GM23338 (cell line): ENCODE data around the gene TRIO. TPM values are rescaled to one million over a fixed set of nuclear protein-coding genes. Genes with fewer than 3 reads are reported as not detected.

ENCODE experiments used
- ATAC-seq: fragments of 200-7000 bp; cut with Tn5 transposase; 3 replicates; pipeline ENCODE4 v1.9.1; 2020
- DNase-seq: peaks from one replicate; pipeline ENCODE4 v3.0.0-alpha.2; 2015; ENCODE audit warnings: low spot score
- H2AFZ ChIP-seq: fragments of 200-600 bp; sonication (generic); 2 replicates; pipeline ENCODE4 v1.8.0; 2016; ENCODE audit warnings: antibody characterized with exemption, mild to moderate bottlenecking, moderate library complexity
- H3F3A ChIP-seq: fragments of 200-600 bp; sonication (generic); replicated peaks from 2 replicates; pipeline ENCODE4 v1.8.0; 2017; ENCODE audit warnings: antibody characterized with exemption, mixed run types, low read depth
- H3K27ac ChIP-seq: fragments of 200-600 bp; sonication (generic); 2 replicates; pipeline ENCODE4 v1.6.1; 2016; ENCODE audit warnings: low read depth
- H3K27me3 ChIP-seq: fragments of 200-600 bp; sonication (generic); 2 replicates; pipeline ENCODE4 v1.8.0; 2016; ENCODE audit warnings: mild to moderate bottlenecking, mixed run types, moderate library complexity; ENCODE audit not compliant: insufficient read depth
- H3K36me3 ChIP-seq: fragments of 200-600 bp; sonication (generic); 2 replicates; pipeline ENCODE4 v1.8.0; 2016; ENCODE audit warnings: mild to moderate bottlenecking; ENCODE audit not compliant: insufficient read depth
- H3K4me1 ChIP-seq: fragments of 200-600 bp; sonication (generic); 2 replicates; pipeline ENCODE4 v1.8.0; 2016; ENCODE audit warnings: mild to moderate bottlenecking, moderate library complexity; ENCODE audit not compliant: insufficient read depth
- H3K4me2 ChIP-seq: fragments of 200-600 bp; sonication (generic); 2 replicates; pipeline ENCODE4 v1.7.1; 2017; ENCODE audit warnings: mixed run types
- H3K4me3 ChIP-seq: fragments of 200-600 bp; sonication (generic); 2 replicates; pipeline ENCODE4 v1.6.1; 2016; ENCODE audit warnings: mixed run types
- H3K79me2 ChIP-seq: fragments of 200-600 bp; sonication (generic); replicated peaks from 2 replicates; pipeline ENCODE4 v1.8.0; 2017; ENCODE audit warnings: mild to moderate bottlenecking; ENCODE audit not compliant: insufficient read depth
- H3K9me2 ChIP-seq: fragments of 200-600 bp; sonication (generic); 2 replicates; pipeline ENCODE4 v1.8.0; 2017; ENCODE audit not compliant: insufficient read depth
- H4K20me1 ChIP-seq: fragments of 200-600 bp; sonication (generic); replicated peaks from 2 replicates; pipeline ENCODE4 v1.8.0; 2017; ENCODE audit warnings: mild to moderate bottlenecking; ENCODE audit not compliant: insufficient read depth
- H3K27ac Mint-ChIP-seq: 2 replicates; pipeline ENCODE4 v1.8.0; 2020; ENCODE audit warnings: inconsistent platforms, mild to moderate bottlenecking, moderate library complexity, mixed read lengths
- H3K27me3 Mint-ChIP-seq: 3 replicates; pipeline ENCODE4 v1.8.0; 2022; ENCODE audit warnings: low read depth, mild to moderate bottlenecking, moderate library complexity, mixed read lengths, inconsistent platforms; ENCODE audit not compliant: insufficient read depth, poor library complexity
- H3K36me3 Mint-ChIP-seq: 3 replicates; pipeline ENCODE4 v1.8.0; 2021; ENCODE audit warnings: low read depth, mild to moderate bottlenecking, inconsistent platforms, moderate library complexity, mixed read lengths
- H3K4me1 Mint-ChIP-seq: 3 replicates; pipeline ENCODE4 v1.8.0; 2020; ENCODE audit warnings: mild to moderate bottlenecking, inconsistent platforms, mixed read lengths
- H3K4me3 Mint-ChIP-seq: 3 replicates; pipeline ENCODE4 v1.8.0; 2021; ENCODE audit warnings: moderate library complexity, mild to moderate bottlenecking, inconsistent platforms, mixed read lengths
- H3K9me3 Mint-ChIP-seq: 3 replicates; pipeline ENCODE4 v1.8.0; 2020; ENCODE audit warnings: moderate library complexity, mild to moderate bottlenecking, inconsistent platforms, mixed read lengths
- CREB1 ChIP-seq: fragments of 250-450 bp; sonication (Bioruptor Pico); IDR thresholded peaks from 2 replicates; pipeline ENCODE4 v1.5.0; 2020; ENCODE audit warnings: low read depth, mild to moderate bottlenecking, moderate library complexity
- CTCF ChIP-seq, 2 experiments: fragments of 200-600 bp in 1 of 2; sonication (generic) in 1 of 2; conservative IDR thresholded peaks; 2 replicates each; pipeline versions ENCODE4 v1.5.1 to v1.6.1; 2016 to 2017; ENCODE audit warnings: antibody characterized with exemption in 2 of 2, low read depth in 2 of 2, mild to moderate bottlenecking in 2 of 2, moderate library complexity in 1 of 2
- ETS1 ChIP-seq: IDR thresholded peaks from 2 replicates; pipeline ENCODE4 v1.6.1; 2016; ENCODE audit warnings: antibody characterized with exemption
- EZH2 ChIP-seq: fragments of 200-600 bp; sonication (generic); IDR thresholded peaks from one replicate; pipeline ENCODE4 v1.8.0; 2017; ENCODE audit warnings: antibody characterized with exemption, mild to moderate bottlenecking, low read depth; ENCODE audit not compliant: unreplicated experiment
- EZH2phosphoT487 ChIP-seq: fragments of 200-600 bp; sonication (generic); IDR thresholded peaks from one replicate; pipeline ENCODE4 v1.8.1; 2018; ENCODE audit warnings: antibody characterized with exemption; ENCODE audit not compliant: unreplicated experiment
- JUNB ChIP-seq: IDR thresholded peaks from one replicate; pipeline ENCODE4 v1.6.1; 2016; ENCODE audit warnings: antibody characterized with exemption; ENCODE audit not compliant: unreplicated experiment
- NANOG ChIP-seq: IDR thresholded peaks from 2 replicates; pipeline ENCODE4 v1.6.1; 2016; ENCODE audit warnings: antibody characterized with exemption, borderline replicate concordance
- POLR2AphosphoS5 ChIP-seq: IDR thresholded peaks from 2 replicates; pipeline ENCODE4 v1.6.1; 2016; ENCODE audit warnings: antibody characterized with exemption, low read depth
- REST ChIP-seq: IDR thresholded peaks from one replicate; pipeline ENCODE4 v1.6.1; 2018; ENCODE audit warnings: antibody characterized with exemption; ENCODE audit not compliant: unreplicated experiment
- STAT1 ChIP-seq: IDR thresholded peaks from one replicate; pipeline ENCODE4 v1.6.1; 2016; ENCODE audit warnings: antibody characterized with exemption; ENCODE audit not compliant: unreplicated experiment
- ZNF114 ChIP-seq: fragments of 250-450 bp; sonication (Bioruptor Pico); IDR thresholded peaks from 2 replicates; pipeline ENCODE4 v1.5.0; 2020; ENCODE audit warnings: mild to moderate bottlenecking, moderate library complexity
- ZNF331 ChIP-seq: fragments of 250-450 bp; sonication (Bioruptor Pico); IDR thresholded peaks from 2 replicates; pipeline ENCODE4 v1.5.0; 2020; ENCODE audit warnings: low read depth, mild to moderate bottlenecking, moderate library complexity
- ZNF462 ChIP-seq: fragments of 250-450 bp; sonication (Bioruptor Pico); IDR thresholded peaks from 2 replicates; pipeline ENCODE4 v1.5.0; 2020; ENCODE audit warnings: mild to moderate bottlenecking, moderate library complexity
- polyA plus RNA-seq: library from polyadenylated mRNA; unstranded; fragments of >200 nt; fragmentation: Nextera tagmentation; extraction: Ambion mirVana; gene quantifications from 2 replicates; pipeline ENCODE4 v1.2.1, GENCODE V29; 2016
- total RNA-seq: library from RNA; depleted of rRNA; stranded (reverse); fragments of >200 nt; shearing (Covaris generic); gene quantifications from 2 replicates; pipeline ENCODE4 v1.2.3, GENCODE V29; 2014

TRIO gene
- total and polyA plus RNA-seq, 2 experiments from 2014 or later: 13.8 to 113 TPM

GRCh38 chr5:14402424-14402823, 259.3 kb downstream of the TRIO start:
- no peak overlapping the region for H3K4me3 ChIP-seq
- H3F3A ChIP-seq: no peaks in the 10 kb centered on the region
- H3K27ac ChIP-seq: no peak overlapping the region
- DNase-seq (no peak), ATAC-seq (no peak)
- H3K27me3 ChIP-seq: no peaks in the 10 kb centered on the region
- 0 out of 2 replicates have a peak, but pooled peaks cover 3% of the 10 kb centered on the region for H3K79me2 ChIP-seq
- no peak overlapping the region for H3K27ac Mint-ChIP-seq
- H3K4me3 Mint-ChIP-seq: no peak overlapping the region
- no peaks in the 10 kb centered on the region; the same call in 1 of the 2 replicates for H4K20me1 ChIP-seq
- no peak overlapping the region for H3K4me2 ChIP-seq
- H3K4me1 ChIP-seq: no peaks in the 10 kb centered on the region
- peaks cover 70% of the 10 kb centered on the region for H3K36me3 Mint-ChIP-seq
- H3K9me3 Mint-ChIP-seq: peaks cover 6% of the 10 kb centered on the region; the same call in 1 of the 3 replicates
- H3K9me2 ChIP-seq: no peaks in the 10 kb centered on the region
- H2AFZ ChIP-seq: no peak overlapping the region
- H3K27me3 Mint-ChIP-seq: peaks cover 5% of the 10 kb centered on the region
- TF ChIP-seq NANOG (no peak), ETS1 (no peak), CTCF (conservative IDR thresholded peaks at IDR 0.05; ENCODE audit: low read depth in 2 of 2) (no peak), CREB1 (CRISPR knock-in tag) (no peak), ZNF462 (CRISPR knock-in tag) (no peak), ZNF114 (CRISPR knock-in tag) (no peak), POLR2AphosphoS5 (no peak), EZH2 (no peak), EZH2phosphoT487 (no peak), STAT1 (no peak), ZNF331 (CRISPR knock-in tag) (no peak), JUNB (no peak), REST (no peak)
- H3K4me1 Mint-ChIP-seq: peaks cover 13% of the 10 kb centered on the region
- H3K36me3 ChIP-seq: peaks cover 15% of the 10 kb centered on the region
